Loucy (cell line): Measurements from ENCODE around the gene UNC5C.

Source experiments
- CTCF ChIP-seq: fragments of 200-600 bp; sonication (generic); conservative IDR thresholded peaks from 2 replicates; pipeline ENCODE4 v1.5.1; 2014; ENCODE audit warnings: mild to moderate bottlenecking, antibody characterized with exemption, low read length
- EZH2phosphoT487 ChIP-seq: fragments of 200-600 bp; IDR thresholded peaks from 2 replicates; pipeline ENCODE4 v1.6.1; 2018; ENCODE audit warnings: antibody characterized with exemption, mild to moderate bottlenecking, moderate library complexity, borderline replicate concordance

GRCh38 chr4:95508421-95508820, 40.4 kb downstream of the UNC5C start:
- no peak for TF ChIP-seq CTCF
- TF ChIP-seq EZH2phosphoT487, result no peak
